Vagina (tissue), 2 donors: ENCODE measurements around the gene EIF2D. TPM values are rescaled to one million over a fixed set of nuclear protein-coding genes. Genes with fewer than 3 reads are reported as not detected.

Experiments
- DNase-seq, 2 donors: peaks; one replicate each; pipeline ENCODE4 v3.0.0-alpha.2; 2017; ENCODE audit errors: extremely low spot score in 2 of 2
- H3K27ac ChIP-seq: fragments of 200-600 bp; sonication (generic); one replicate; pipeline ENCODE4 v1.5.1; 2019
- H3K27me3 ChIP-seq: fragments of 200-600 bp; sonication (generic); one replicate; pipeline ENCODE4 v1.5.1; 2019
- H3K36me3 ChIP-seq, 2 donors: fragments of 200-600 bp; sonication (generic); one replicate each; pipeline ENCODE4 v1.5.1; 2017 to 2019
- H3K4me1 ChIP-seq: fragments of 200-600 bp; sonication (generic); one replicate; pipeline ENCODE4 v1.5.1; 2019
- H3K4me3 ChIP-seq, 2 donors: fragments of 200-600 bp; sonication (generic); 1 replicate in 1 of 2; 2 replicates in 1 of 2; pipeline ENCODE4 v1.5.1; 2016 to 2019
- H3K9me3 ChIP-seq: fragments of 200-600 bp; sonication (generic); one replicate; pipeline ENCODE4 v1.5.1; 2019
- CTCF ChIP-seq, 3 experiments: fragments of 450-650 bp in 2 of 3; fragments of 200-600 bp in 1 of 3; sonication (generic) in 1 of 3; IDR thresholded peaks; one replicate each; pipeline ENCODE4 v1.5.1; 2017 to 2019; ENCODE audit warnings: antibody characterized with exemption in 3 of 3, mild to moderate bottlenecking in 2 of 3, moderate library complexity in 2 of 3
- POLR2A ChIP-seq, 2 donors: fragments of 450-650 bp; IDR thresholded peaks; one replicate each; pipeline ENCODE4 v1.6.1; 2017; ENCODE audit warnings: antibody characterized with exemption in 2 of 2, mild to moderate bottlenecking in 2 of 2, moderate library complexity in 2 of 2
- POLR2AphosphoS5 ChIP-seq, 2 donors: sonication (generic); formaldehyde crosslinking; IDR thresholded peaks; one replicate each; pipeline ENCODE4 v1.9.0; 2017; ENCODE audit warnings: antibody characterized with exemption in 2 of 2, mild to moderate bottlenecking in 2 of 2, low read depth in 1 of 2; ENCODE audit not compliant: insufficient read depth in 1 of 2
- intact Hi-C: fragments of 100-400 bp; cut with DNase I; formaldehyde crosslinking; loops from one replicate; pipeline ENCODE4 v1.15.1; 2023
- total RNA-seq: library from RNA; depleted of rRNA; stranded (reverse); fragments of >200 nt; gene quantifications from one replicate; pipeline ENCODE4 v1.2.3, GENCODE V29; 2016

The EIF2D gene
- total RNA-seq, 1 donor from 2014 or later, result 48.9 TPM

DNA sequence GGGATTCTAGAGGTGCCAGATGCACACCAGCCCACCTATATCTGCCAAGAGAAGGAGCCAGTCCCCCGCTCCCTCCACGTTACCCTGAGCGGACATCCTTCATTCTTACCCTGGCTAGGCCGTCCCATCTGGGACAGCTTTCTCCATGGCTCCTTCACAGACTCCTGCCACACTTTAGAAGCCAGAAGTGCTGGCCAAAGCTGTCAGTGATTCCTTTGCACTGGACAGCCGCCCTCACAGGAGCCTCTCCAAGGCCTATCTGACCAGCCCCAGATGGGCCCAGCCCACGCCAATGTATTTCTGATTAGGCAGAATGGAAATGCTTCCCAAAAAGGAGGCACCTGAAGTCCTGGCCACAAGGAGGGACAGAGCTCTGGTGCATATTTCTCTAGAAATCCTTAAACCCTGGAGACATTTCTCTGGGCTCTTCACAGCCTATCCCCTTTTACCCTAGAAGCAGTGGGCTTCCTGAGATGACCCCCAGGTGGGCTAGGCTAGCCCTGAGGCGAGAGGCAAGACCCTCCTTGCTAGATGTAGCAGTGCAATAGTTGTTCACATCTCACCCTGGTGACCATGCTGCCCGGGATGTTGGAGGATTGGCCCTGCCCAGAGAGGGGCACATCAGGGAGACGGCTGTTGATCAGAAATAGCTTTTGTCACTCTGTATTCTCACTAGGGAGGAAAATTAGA lies 60.8 kb downstream of the EIF2D start:
- Histone ChIP-seq H3K9me3 (no peaks in the 10 kb centered on the region), H3K27me3 (no peaks in the 10 kb centered on the region), H3K27ac (no peak overlapping the region), H3K4me3 (no peak overlapping the region), H3K4me1 (peaks cover 18% of the 10 kb centered on the region), H3K36me3 (no peaks in the 10 kb centered on the region)
- TF ChIP-seq POLR2A (IDR thresholded peaks at IDR 0.05) (no peak), POLR2AphosphoS5 (IDR thresholded peaks at IDR 0.05; ENCODE audit: insufficient read depth in 1 of 2, low read depth in 1 of 2) (no peak), CTCF (IDR thresholded peaks at IDR 0.05) (no peak)
- intact Hi-C loops, result no loop called here
- DNase-seq, result no peak

GRCh38 chr1:206550446-206550845 lies 61.8 kb downstream of the EIF2D start:
- TF ChIP-seq POLR2A (IDR thresholded peaks at IDR 0.05) (no peak), CTCF (IDR thresholded peaks at IDR 0.05) (no peak), POLR2AphosphoS5 (IDR thresholded peaks at IDR 0.05; ENCODE audit: insufficient read depth in 1 of 2, low read depth in 1 of 2) (no peak)
- no peaks in the 10 kb centered on the region for H3K36me3 ChIP-seq
- no peaks in the 10 kb centered on the region for H3K27me3 ChIP-seq
- no peaks in the 10 kb centered on the region for H3K9me3 ChIP-seq
- intact Hi-C loops, result no loop called here
- peaks cover 8% of the 10 kb centered on the region for H3K4me1 ChIP-seq
- H3K4me3 ChIP-seq, result no peak overlapping the region
- no peak for DNase-seq
- H3K27ac ChIP-seq, result no peak overlapping the region

DNA sequence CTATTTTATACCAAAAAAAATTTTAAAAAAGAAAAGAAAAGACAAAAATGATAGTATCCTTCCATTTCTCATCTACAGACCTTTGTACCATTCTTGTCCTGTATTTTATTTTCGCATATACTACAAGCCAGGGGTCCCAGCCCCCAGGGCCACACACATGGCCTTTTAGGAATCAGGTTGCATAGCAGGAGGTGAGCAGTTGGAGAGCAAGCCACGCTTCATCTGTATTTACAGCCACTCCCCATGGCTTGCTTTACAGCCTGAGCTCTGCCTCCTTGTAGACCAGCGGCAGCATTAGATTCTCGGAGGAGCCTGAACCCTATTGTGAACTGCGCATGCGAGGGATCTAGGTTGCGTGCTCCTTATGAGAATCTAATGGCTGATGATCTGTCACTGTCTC lies 65.2 kb downstream of the EIF2D start:
- Histone ChIP-seq H3K4me3 (no peak overlapping the region), H3K27me3 (no peaks in the 10 kb centered on the region), H3K9me3 (no peaks in the 10 kb centered on the region), H3K27ac (no peak overlapping the region), H3K4me1 (no peaks in the 10 kb centered on the region), H3K36me3 (no peaks in the 10 kb centered on the region)
- TF ChIP-seq POLR2A (IDR thresholded peaks at IDR 0.05) (no peak), POLR2AphosphoS5 (IDR thresholded peaks at IDR 0.05; ENCODE audit: insufficient read depth in 1 of 2, low read depth in 1 of 2) (no peak), CTCF (IDR thresholded peaks at IDR 0.05) (no peak)
- intact Hi-C loops, result no loop called here
- DNase-seq, result no peak

GRCh38 chr1:206545351-206545750 lies 66.9 kb downstream of the EIF2D start:
- no peaks in the 10 kb centered on the region for H3K36me3 ChIP-seq
- TF ChIP-seq POLR2AphosphoS5 (IDR thresholded peaks at IDR 0.05; ENCODE audit: insufficient read depth in 1 of 2, low read depth in 1 of 2), result no peak
- no peak for TF ChIP-seq POLR2A (IDR thresholded peaks at IDR 0.05)
- no peak for TF ChIP-seq CTCF (IDR thresholded peaks at IDR 0.05)
- no peak for DNase-seq
- intact Hi-C loops, result no loop called here
- peaks cover 9% of the 10 kb centered on the region for H3K4me1 ChIP-seq
- no peaks in the 10 kb centered on the region for H3K27me3 ChIP-seq
- H3K27ac ChIP-seq, result no peak overlapping the region
- no peak overlapping the region for H3K4me3 ChIP-seq
- H3K9me3 ChIP-seq, result no peaks in the 10 kb centered on the region

DNA sequence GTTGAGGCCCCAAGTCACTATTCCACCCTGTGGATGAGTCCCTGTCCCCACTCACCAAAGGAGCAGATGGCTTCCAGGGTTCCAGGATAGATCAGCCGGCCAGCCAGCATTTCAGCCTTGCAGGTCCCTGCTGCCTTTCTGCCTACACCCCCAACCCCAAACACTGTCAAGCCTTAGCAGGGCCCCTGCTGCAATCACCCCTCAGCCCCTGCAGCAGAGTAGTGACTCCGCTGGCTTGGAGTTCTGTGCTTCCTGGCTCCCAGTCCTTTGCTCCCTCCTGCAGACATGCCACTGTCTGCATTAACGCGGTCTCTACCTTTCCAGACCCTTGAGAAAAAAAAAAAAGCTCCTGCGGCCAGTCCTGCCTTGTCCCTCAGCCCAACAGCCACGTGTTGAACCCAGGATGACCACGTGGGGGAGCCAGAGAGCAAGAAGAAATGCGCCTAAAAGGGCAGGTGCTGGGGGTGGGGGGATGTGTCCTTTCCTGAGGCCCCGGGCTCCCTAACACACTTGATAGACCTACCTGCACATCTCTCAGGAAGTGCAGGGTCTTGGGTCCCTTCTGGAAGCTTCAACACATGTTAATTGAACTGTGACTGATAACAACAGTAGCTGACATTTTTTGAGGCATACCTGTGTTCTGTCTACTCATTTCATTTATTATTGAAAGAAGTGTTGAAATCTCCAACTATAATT lies 67.6 kb downstream of the EIF2D start:
- H3K9me3 ChIP-seq, result no peaks in the 10 kb centered on the region
- no peak for DNase-seq
- no peaks in the 10 kb centered on the region for H3K36me3 ChIP-seq
- no peak overlapping the region for H3K4me3 ChIP-seq
- no peak overlapping the region for H3K27ac ChIP-seq
- intact Hi-C loops, result no loop called here
- TF ChIP-seq CTCF (IDR thresholded peaks at IDR 0.05) (peak; percentile 66 to 84 (median 83)), POLR2AphosphoS5 (IDR thresholded peaks at IDR 0.05; ENCODE audit: insufficient read depth in 1 of 2, low read depth in 1 of 2) (no peak), POLR2A (IDR thresholded peaks at IDR 0.05) (no peak)
- peaks cover 16% of the 10 kb centered on the region for H3K4me1 ChIP-seq
- H3K27me3 ChIP-seq, result no peaks in the 10 kb centered on the region
